ENCODE data around the gene ANKRD31.

Gene ANKRD31

DNA sequence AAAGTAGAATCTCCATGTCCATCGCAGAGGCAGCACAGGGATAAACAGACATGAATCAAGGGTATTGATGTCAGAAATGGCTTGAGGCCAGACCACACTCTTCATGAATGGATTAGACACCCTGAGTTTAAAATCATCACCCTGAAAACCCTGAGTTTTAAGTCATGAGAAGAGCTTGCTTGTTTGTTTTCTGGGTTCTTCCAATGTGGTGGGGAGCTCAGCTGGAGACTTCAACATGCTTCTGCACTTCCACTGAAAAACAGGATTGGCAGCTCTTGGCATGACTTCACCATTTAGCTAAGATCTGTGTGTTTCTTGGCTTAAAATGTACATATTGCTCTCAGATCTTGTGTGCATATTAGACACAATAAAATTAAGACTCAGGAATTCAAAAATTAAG, 194.2 kb downstream of the ANKRD31 start:
- DNase-seq (ENCODE audit: low read depth, low spot score): peak; percentile 44

DNA sequence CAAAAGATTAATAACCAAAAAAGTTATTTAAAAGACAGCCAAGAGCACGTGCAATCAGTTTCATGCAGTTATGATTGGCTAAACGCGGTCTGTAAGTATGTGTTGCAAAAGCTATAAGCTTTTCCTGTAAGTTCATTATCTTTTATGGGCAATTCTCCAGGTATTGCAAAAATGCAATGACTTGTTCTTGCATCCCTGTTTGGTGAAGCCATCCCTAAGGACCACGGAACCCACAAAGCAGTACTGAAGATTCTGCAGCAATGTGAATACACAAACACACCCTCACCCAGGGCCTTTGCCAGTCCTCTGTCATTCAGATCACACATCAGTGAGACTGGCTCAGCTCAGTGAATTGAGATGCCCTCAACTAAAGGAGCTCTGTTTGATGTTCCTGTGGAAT, 195.7 kb downstream of the ANKRD31 start:
- peak; percentile 30 for DNase-seq (ENCODE audit: low read depth, low spot score)

DNA sequence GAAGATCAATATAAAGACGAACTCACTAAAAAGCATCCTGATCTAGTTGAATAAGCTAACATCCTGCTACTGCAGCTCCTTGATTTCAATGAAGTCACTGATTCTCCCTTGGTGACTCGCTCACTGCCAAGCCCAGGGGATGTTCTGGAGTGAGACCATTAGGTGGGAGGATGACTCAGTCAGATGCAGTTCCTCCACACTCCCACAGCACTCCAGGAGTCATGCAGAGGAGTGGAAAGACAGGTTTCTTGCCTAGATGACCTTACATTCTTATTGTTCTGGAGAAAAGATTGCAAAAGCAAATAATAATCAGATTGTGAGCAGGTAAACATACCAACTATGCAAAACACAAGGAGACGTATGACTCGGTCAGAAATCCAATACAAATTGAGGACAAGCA, 199.6 kb downstream of the ANKRD31 start:
- peak; percentile 66 for DNase-seq (ENCODE audit: low read depth, low spot score)

DNA sequence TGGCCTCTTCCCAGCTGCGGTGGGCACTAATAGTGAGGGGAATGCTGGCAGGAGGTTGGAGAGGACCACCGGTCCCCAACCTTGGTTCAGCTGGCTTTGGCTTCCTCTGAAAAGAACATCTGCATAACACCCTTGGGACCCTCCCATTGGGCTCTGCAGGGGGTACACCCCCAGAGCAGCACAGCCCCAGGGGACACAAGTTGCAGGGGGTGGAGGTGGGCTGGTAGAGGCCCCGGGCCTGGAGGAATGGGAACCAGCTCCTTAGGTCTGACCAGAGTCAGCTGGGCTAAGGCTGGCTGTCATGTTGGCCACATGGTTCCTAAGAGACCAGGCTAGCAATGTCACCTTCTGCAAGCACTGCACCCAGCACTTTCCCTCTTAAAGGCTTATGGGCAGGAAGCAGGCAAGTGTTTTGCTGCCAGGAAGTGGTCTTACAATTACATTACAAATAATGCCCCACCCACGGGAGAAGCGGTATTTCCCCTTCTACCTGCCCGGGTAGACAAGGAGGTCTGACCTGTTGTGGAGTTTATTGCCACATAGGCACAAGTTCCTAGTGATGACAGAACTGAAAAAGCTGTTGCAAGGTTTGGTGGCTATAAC, 202.4 kb downstream of the ANKRD31 start:
- no peak for DNase-seq (ENCODE audit: low read depth, low spot score)

DNA sequence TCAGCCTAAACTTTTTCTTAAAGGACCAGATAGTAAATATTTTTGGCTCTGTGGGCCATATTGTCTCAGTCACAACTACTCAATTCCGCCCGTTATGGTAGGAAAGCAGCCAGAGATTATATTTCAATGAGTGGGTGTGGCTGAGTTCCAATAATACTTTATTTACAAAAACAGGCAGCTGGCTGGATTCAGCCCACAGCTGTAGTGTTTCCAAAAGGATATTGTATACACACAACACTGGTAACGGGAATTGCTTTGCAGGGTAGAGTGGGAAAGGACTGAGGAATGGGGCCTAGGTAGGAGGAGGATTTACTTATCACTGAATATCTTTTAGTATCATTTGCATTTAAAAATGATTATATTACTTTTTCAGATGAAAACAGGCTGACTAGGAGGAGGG, 205.3 kb downstream of the ANKRD31 start:
- no peak for DNase-seq (ENCODE audit: low read depth, low spot score)

DNA sequence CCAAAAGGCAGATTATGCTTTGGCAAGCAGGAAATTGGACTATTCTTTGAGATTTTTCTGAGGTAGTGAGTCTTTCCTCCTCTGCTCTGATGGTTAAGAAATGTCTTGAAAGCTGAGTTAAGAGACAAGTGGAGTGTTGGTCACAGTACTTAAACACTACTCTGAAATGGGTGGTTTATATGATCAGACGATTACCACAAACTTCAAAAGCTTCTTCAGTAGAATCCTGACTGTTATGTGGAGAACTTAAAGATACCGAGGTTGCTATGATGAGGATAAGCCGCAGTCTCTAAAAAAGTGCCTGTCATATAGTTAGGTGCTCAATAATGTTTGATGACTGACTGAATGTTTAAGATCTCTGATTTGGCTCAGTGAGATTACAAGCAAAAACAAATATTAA, 208.6 kb downstream of the ANKRD31 start:
- no peak for DNase-seq (ENCODE audit: low read depth, low spot score)

DNA sequence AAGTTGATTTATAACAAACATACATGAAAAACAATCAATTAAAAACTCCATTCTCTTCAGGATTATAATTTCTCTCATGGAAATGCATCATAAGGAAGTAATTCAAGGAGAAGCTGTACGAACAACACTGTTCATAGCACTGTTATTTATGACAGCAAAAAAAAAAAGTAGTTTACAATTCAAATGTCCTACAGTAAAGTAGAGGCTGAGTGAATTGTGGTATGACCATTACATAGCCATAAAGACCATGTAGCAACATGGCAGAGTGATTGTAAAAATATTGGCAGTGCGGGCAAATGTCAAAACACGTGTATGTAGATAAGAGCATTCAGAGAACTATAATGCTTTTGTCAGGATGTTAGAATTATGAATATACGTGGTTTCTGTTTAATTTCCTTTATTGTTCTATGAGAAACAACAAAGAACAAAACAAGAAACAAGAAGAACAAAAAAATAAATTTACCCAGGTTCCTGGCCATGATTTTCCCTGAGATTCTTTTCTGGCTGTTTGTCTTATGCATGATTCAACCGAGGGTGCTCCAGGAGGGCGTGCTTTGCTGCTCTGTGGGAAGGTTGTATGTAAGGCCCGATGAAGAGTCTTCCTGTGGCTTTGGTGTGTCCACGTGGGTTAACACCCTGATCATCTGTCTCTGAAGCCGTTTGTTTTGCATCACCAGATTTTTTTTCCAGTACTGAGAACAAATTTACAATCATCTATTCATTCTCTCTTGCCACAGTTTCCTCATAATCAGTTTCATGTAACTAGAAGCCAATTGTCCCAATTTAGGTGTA, 213.1 kb downstream of the ANKRD31 start:
- no peak for DNase-seq (ENCODE audit: low read depth, low spot score)

DNA sequence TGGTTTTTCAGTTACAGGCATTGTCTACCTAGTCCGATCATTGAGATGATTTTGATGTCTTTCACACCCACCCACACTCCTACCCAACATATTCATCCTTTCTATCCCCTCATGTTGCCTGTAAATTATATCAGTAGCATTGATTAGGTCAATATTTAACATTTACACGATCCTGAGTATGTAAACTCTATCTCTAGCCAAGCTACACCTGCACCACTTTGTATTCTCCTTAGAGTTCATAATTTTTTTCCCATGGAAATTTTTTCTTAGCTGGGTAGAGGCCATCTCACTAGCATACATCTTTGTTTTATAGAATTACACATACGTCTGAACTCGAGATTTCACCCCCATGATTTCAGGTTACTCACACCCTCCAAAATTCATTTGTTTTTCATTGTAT, 214.9 kb downstream of the ANKRD31 start:
- no peak for DNase-seq (ENCODE audit: low read depth, low spot score)

DNA sequence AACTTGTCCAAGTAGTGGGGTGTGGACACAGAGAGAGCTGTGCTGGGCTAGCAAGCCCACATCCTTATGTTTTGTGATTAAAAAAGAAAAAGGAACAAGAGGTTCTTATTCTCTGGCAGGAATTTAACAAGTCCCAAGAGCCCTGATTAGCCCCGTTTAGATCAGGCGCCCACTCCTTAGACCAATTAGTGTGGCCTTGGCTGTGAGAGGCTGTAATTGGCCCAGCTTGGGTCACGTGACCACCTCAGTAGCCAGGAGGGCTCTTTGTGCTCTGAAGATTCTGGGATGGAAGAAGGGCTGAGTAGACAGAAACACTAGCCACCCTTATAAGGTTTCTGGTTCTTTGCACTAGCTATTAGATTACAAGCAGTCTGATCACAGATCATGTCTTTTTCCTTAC, 215.5 kb downstream of the ANKRD31 start:
- no peak for DNase-seq (ENCODE audit: low read depth, low spot score)

DNA sequence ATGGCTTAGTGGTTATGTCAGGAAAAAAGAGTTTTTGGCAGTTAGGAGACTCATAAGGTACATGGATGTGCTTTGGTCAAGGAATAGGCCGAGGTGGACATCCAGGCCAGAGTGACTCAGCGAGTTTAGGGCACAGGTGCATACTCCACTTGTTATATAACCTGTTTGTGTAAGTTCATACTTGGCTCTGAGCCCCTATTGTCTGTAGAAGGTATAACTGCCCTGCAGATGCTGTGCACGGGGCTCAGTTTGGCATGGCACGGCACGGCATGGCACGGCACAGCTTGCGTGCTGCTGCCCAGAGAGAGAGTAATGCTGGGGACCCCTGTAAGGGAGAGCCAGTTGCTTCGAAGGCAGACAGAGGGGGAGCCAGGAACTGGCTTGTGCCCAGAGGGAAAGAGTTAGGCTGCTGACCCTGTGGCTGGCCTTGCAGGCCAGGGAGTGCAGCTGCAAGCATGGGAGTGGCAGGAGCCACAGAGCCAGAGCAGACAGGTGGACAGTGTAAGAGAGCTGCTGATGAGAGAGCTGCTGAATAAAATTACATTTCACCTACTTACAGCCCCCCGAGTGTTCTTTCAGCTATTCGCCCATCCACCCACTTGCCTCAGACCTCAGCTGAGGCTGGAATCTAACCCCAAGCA, 216.5 kb downstream of the ANKRD31 start:
- DNase-seq (ENCODE audit: low read depth, low spot score): no peak

DNA sequence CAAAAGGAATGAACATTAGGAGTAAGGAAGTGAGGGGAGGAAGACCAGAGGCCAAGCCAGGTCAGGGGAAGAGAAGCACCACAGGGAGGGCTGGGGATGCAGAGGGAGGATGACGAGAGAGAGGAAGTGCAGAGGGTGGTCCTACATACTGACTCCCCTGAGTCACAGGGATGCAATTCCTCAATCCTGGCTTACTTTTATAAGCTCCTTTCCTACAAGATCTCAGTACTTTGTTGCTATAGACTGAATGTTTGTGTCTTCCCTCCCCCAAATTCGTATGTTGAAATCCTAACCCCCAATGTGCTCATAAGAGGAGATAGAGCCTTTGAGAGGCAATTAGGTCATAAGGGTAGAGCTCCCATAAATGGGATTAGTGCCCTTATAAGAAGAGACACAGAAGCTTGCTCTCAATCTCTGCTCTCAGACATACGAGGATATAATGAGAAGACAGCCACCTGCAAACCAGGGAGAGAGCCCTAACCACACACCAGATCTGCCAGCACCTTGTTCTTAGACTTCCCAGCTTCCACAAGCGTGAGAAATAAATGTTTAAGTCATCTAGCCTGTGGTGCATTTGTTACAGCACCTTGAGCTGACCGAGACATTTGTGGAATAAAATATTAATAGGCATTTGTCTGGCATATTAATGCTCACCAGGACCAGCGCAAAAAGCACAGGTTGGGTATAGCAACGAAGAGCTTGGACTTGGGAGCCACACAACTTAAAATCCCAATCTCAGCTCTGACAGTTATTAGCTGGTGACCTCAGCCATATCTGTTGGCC, 217.7 kb downstream of the ANKRD31 start:
- no peak for DNase-seq (ENCODE audit: low read depth, low spot score)

Measured in astrocyte of the hippocampus (primary cell).